Lower leg skin (tissue), 3 donors: ENCODE data around the gene CYP26A1.

ENCODE experiments used
- POLR2A ChIP-seq, 2 donors: fragments of 450-650 bp; IDR thresholded peaks; one replicate each; pipeline ENCODE4 v1.6.1; 2016 to 2017; ENCODE audit warnings: antibody characterized with exemption in 2 of 2, mild to moderate bottlenecking in 1 of 2, moderate library complexity in 1 of 2
- TF ChIP-seq, protein P1 (sequence below), 3 donors: fragments of 450-650 bp; IDR thresholded peaks; one replicate each; pipeline ENCODE4 v1.5.1; 2016; ENCODE audit warnings: antibody characterized with exemption in 3 of 3, mild to moderate bottlenecking in 3 of 3, moderate library complexity in 2 of 3

DNA sequence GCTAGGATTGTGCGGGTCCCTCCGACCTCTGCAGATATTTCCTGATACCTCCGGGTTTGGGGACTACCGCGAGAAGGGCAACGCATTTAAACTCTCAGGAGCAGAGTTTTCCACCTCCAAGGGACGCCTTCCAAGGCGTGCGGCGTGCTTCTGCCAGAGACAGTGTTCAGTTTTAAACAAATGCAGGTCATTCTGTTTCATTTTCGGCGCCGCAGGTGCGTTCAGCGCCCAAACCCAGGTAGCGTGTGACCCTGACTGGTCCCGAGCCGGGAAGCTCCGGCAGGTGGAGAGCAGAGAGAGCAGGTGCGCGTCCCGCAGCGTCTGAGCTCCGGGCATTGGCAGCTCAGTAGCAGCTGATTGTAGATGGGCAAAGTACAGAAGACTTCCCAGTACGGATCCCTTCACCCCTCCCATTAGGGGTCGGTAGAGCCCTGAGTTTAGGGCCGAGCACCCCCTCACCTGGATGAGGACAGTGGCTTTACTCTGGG is 1.4 kb upstream of the CYP26A1 start:
- TF ChIP-seq, protein P1, sequence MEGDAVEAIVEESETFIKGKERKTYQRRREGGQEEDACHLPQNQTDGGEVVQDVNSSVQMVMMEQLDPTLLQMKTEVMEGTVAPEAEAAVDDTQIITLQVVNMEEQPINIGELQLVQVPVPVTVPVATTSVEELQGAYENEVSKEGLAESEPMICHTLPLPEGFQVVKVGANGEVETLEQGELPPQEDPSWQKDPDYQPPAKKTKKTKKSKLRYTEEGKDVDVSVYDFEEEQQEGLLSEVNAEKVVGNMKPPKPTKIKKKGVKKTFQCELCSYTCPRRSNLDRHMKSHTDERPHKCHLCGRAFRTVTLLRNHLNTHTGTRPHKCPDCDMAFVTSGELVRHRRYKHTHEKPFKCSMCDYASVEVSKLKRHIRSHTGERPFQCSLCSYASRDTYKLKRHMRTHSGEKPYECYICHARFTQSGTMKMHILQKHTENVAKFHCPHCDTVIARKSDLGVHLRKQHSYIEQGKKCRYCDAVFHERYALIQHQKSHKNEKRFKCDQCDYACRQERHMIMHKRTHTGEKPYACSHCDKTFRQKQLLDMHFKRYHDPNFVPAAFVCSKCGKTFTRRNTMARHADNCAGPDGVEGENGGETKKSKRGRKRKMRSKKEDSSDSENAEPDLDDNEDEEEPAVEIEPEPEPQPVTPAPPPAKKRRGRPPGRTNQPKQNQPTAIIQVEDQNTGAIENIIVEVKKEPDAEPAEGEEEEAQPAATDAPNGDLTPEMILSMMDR (IDR thresholded peaks at IDR 0.05) = no peak
- no peak for TF ChIP-seq POLR2A (IDR thresholded peaks at IDR 0.05)
